ACHN (cell line): ENCODE results near the gene KCNQ1.

Source experiments
- DNase-seq: peaks from one replicate; pipeline ENCODE4 v3.0.0-alpha.2; 2015
- in situ Hi-C: cut with HindIII; loops from 2 replicates; pipeline ENCODE4 v1.10.0; 2017; ENCODE audit warnings: low sequenced_read_pairs, low pct_ligation_motif_present, low pct_unique_long_range_greater_than_20kb

The KCNQ1 gene

GRCh38 chr11:2587976-2588748, 143.4 kb downstream of the KCNQ1 start:
- DNase-seq = no peak

GRCh38 chr11:2588809-2589537, 144.2 kb downstream of the KCNQ1 start:
- DNase-seq = no peak
- in situ Hi-C loops = no loop called here

More at GRCh38 chr11:2587976-2588748, 143.4 kb downstream of the KCNQ1 start:
- in situ Hi-C loops = no loop called here

GRCh38 chr11:2589538-2589934, 144.7 kb downstream of the KCNQ1 start:
- in situ Hi-C loops = no loop called here
- DNase-seq = no peak

- in situ Hi-C loops = no loop called here
- no peak for DNase-seq
Observed at GRCh38 chr11:2590131-2590964, 145.5 kb downstream of the KCNQ1 start.

GRCh38 chr11:2590965-2591754, 146.4 kb downstream of the KCNQ1 start:
- in situ Hi-C loops = no loop called here
- no peak for DNase-seq

GRCh38 chr11:2591805-2592204, 147.0 kb downstream of the KCNQ1 start:
- in situ Hi-C loops = no loop called here
- DNase-seq = no peak

GRCh38 chr11:2592559-2593392, 148.0 kb downstream of the KCNQ1 start:
- DNase-seq = no peak
- in situ Hi-C loops = no loop called here

GRCh38 chr11:2593393-2593950, 148.7 kb downstream of the KCNQ1 start:
- no peak for DNase-seq
- in situ Hi-C loops = no loop called here

- DNase-seq = no peak
- in situ Hi-C loops = no loop called here
Observed at GRCh38 chr11:2594267-2594666, 149.5 kb downstream of the KCNQ1 start.

GRCh38 chr11:2595204-2595603, 150.4 kb downstream of the KCNQ1 start:
- in situ Hi-C loops = no loop called here
- no peak for DNase-seq

GRCh38 chr11:2599561-2600189, 154.9 kb downstream of the KCNQ1 start:
- in situ Hi-C loops = no loop called here
- DNase-seq = no peak

GRCh38 chr11:2609345-2609744, 164.5 kb downstream of the KCNQ1 start:
- in situ Hi-C loops = no loop called here

GRCh38 chr11:2612884-2613571, 168.2 kb downstream of the KCNQ1 start:
- in situ Hi-C loops = no loop called here
- DNase-seq = no peak

More at GRCh38 chr11:2609345-2609744, 164.5 kb downstream of the KCNQ1 start:
- DNase-seq = no peak

GRCh38 chr11:2621894-2622293, 177.1 kb downstream of the KCNQ1 start:
- DNase-seq = no peak
- in situ Hi-C loops = no loop called here

GRCh38 chr11:2625183-2625582, 180.4 kb downstream of the KCNQ1 start:
- DNase-seq = no peak
- in situ Hi-C loops = no loop called here

- no peak for DNase-seq
- in situ Hi-C loops = no loop called here
Observed at GRCh38 chr11:2630679-2631078, 185.9 kb downstream of the KCNQ1 start.
